Coronary artery (tissue), 2 donors: ENCODE measurements around the gene ARHGDIA.

Experiments used
- DNase-seq: peaks from one replicate; pipeline ENCODE4 v3.0.0-alpha.2; 2017; ENCODE audit warnings: low spot score
- H3K27ac ChIP-seq, 2 donors: fragments of 200-600 bp; sonication (generic); one replicate each; pipeline ENCODE4 v1.5.1; 2016 to 2019
- H3K4me3 ChIP-seq: fragments of 200-600 bp; sonication (generic); 2 replicates; pipeline ENCODE4 v1.5.1; 2016; ENCODE audit warnings: mild to moderate bottlenecking, moderate library complexity
- CTCF ChIP-seq: fragments of 200-600 bp; sonication (generic); IDR thresholded peaks from one replicate; pipeline ENCODE4 v1.5.1; 2019; ENCODE audit warnings: antibody characterized with exemption

ARHGDIA gene

GRCh38 chr17:81905424-81905875 lies 34.3 kb upstream of the ARHGDIA start:
- no peak overlapping the region for H3K4me3 ChIP-seq
- DNase-seq: no peak
- H3K27ac ChIP-seq: no peak overlapping the region
- no peak for TF ChIP-seq CTCF

- no peak for DNase-seq
- Histone ChIP-seq H3K27ac (no peak overlapping the region), H3K4me3 (no peak overlapping the region)
- no peak for TF ChIP-seq CTCF
These were observed 33.7 kb upstream of the ARHGDIA start for GRCh38 chr17:81904600-81905423.

GRCh38 chr17:81903896-81904599 lies 32.9 kb upstream of the ARHGDIA start:
- TF ChIP-seq CTCF: no peak
- no peak overlapping the region for H3K27ac ChIP-seq
- DNase-seq: no peak
- H3K4me3 ChIP-seq: no peak overlapping the region

- TF ChIP-seq CTCF: no peak
- DNase-seq: no peak
- H3K27ac ChIP-seq: peak overlapping the region in 1 of 2 donors; percentile 22
- no peak overlapping the region for H3K4me3 ChIP-seq
These were observed 32.3 kb upstream of the ARHGDIA start for GRCh38 chr17:81903415-81903831.

- TF ChIP-seq CTCF: no peak
- DNase-seq: no peak
- peak overlapping the region in 1 of 2 donors; percentile 40 for H3K27ac ChIP-seq
- peak overlapping the region; percentile 74 for H3K4me3 ChIP-seq
These were observed 31.7 kb upstream of the ARHGDIA start for GRCh38 chr17:81902653-81903414.

- no peak for DNase-seq
- no peak for TF ChIP-seq CTCF
- peak within 1 kb of the TSS; percentile 74 for H3K4me3 ChIP-seq
- peak within 1 kb of the TSS in 1 of 2 donors; percentile 40 for H3K27ac ChIP-seq
These were observed 31.0 kb upstream of the ARHGDIA start, which contains the start of gene NPB for GRCh38 chr17:81902023-81902652. TSS of gene NPB (plus strand) at chr17:81902238. CDS start at chr17:81902278, 40 bp downstream.
